ENCODE data around the gene ERCC1. TPM values are rescaled to one million over a fixed set of nuclear protein-coding genes. Genes with fewer than 3 reads are reported as not detected.

ERCC1 gene
- polyA plus RNA-seq, 1 of the 3 experiments (the other 2 are of a cell fraction) = 95.3 TPM

- TF ChIP-seq MEF2A (IDR thresholded peaks at IDR 0.05; ENCODE audit: borderline replicate concordance, low read depth) (no peak), USF1 (IDR thresholded peaks at IDR 0.05; ENCODE audit: borderline replicate concordance, low read depth) (no peak), REST (IDR thresholded peaks at IDR 0.05; ENCODE audit: low read depth, low read length) (no peak), FOXM1 (IDR thresholded peaks at IDR 0.05; ENCODE audit: low read depth) (no peak), ZBTB33 (IDR thresholded peaks at IDR 0.05; ENCODE audit: borderline replicate concordance, low read depth) (no peak)
These were observed 23.2 kb upstream of the ERCC1 start (continued) for GRCh38 chr19:45446944-45447343.

GRCh38 chr19:45446295-45446694, 22.6 kb upstream of the ERCC1 start:
- no peak overlapping the region for H3K9ac ChIP-seq
- WGBS (ENCODE audit: low lambda C conversion rate) = 71% methylated on average over 5 of the region's 6 CpGs
- DNase-seq = peak; percentile 42
- CTCF ChIA-PET = interaction anchor here (1.5 to 15.0 kb wide), 2 partner anchors 18 to 27 kb away, joined by 4 to 870 read pairs; partner anchors contain the start of gene FOSB
- no peak overlapping the region for H2AFZ ChIP-seq (ENCODE audit: low read depth)
- TF ChIP-seq NFIC (IDR thresholded peaks at IDR 0.05; ENCODE audit: borderline replicate concordance) (no peak), MXI1 (IDR thresholded peaks at IDR 0.05; ENCODE audit: low read depth, low read length) (no peak), JUND (IDR thresholded peaks at IDR 0.05) (no peak), POLR2AphosphoS5 (IDR thresholded peaks at IDR 0.05; ENCODE audit: low read depth, low read length) (no peak), SMC3 (IDR thresholded peaks at IDR 0.05; ENCODE audit: low read depth, low read length) (peak; percentile 41; the same call in 1 of the 2 replicates), ELF1 (IDR thresholded peaks at IDR 0.05) (no peak), GATA2 (CRISPR knock-in tag; IDR thresholded peaks at IDR 0.05) (no peak), RAD21 (IDR thresholded peaks at IDR 0.05; ENCODE audit: low read length) (peak; percentile 50), RCOR1 (IDR thresholded peaks at IDR 0.05; ENCODE audit: low read length) (peak; percentile 70), ZBTB33 (IDR thresholded peaks at IDR 0.05; ENCODE audit: borderline replicate concordance, low read depth) (no peak), CTCF (IDR thresholded peaks at IDR 0.05) (peak; percentile 62), SIN3A (IDR thresholded peaks at IDR 0.05; ENCODE audit: borderline replicate concordance, low read depth, low read length) (no peak)
- H3K27ac ChIP-seq (ENCODE audit: low read depth in 2 of 2, low read length in 1 of 2) = no peak overlapping the region
- no peak overlapping the region for H3K4me2 ChIP-seq
- H3F3A ChIP-seq (replicated peaks; ENCODE audit: insufficient read depth) = peaks cover 19% of the 10 kb centered on the region
- H3K36me3 ChIP-seq (replicated peaks in 1 of 2; ENCODE audit: control insufficient read depth in 1 of 2, insufficient read depth in 2 of 2, low read length in 1 of 2) = no peaks in the 10 kb centered on the region
- H3K4me1 ChIP-seq (ENCODE audit: control insufficient read depth in 1 of 2, insufficient read depth in 2 of 2, low read depth in 1 of 2, low read length in 1 of 2) = peaks cover 5 to 16% of the 10 kb centered on the region in 2 experiments; a peak in 1 of 4 replicates
- no peaks in the 10 kb centered on the region for H4K20me1 ChIP-seq (ENCODE audit: insufficient read depth)
- H3K27me3 ChIP-seq (ENCODE audit: insufficient read depth) = no peaks in the 10 kb centered on the region
- no peak overlapping the region for H3K4me3 ChIP-seq (ENCODE audit: low read depth in 2 of 2, low read length in 1 of 2)
- H3K9me2 ChIP-seq = no peaks in the 10 kb centered on the region
- no peaks in the 10 kb centered on the region for H3K9me3 ChIP-seq
- POLR2A ChIA-PET = no interaction called here
- no peaks in the 10 kb centered on the region for H3K79me2 ChIP-seq (ENCODE audit: insufficient read depth)

All from SK-N-SH (cell line).